Nephron (organoid): Measurements from ENCODE around the gene THSD4.
"Not testable (repeated sequence)": the region's sequence is repeated elsewhere in the genome, so short reads cannot be mapped to it uniquely, and the experiment has no call there.

Experiments used
- H3K27ac Mint-ChIP-seq, 3 experiments: 2 replicates each; pipeline ENCODE4 v1.8.0; 2020; ENCODE audit warnings: mixed read lengths in 3 of 3, mild to moderate bottlenecking in 2 of 3, moderate library complexity in 1 of 3
- H3K27me3 Mint-ChIP-seq: 2 replicates; pipeline ENCODE4 v1.8.0; 2021; ENCODE audit warnings: low read depth, mild to moderate bottlenecking, moderate library complexity, mixed read lengths
- H3K36me3 Mint-ChIP-seq: 2 replicates; pipeline ENCODE4 v1.8.0; 2020; ENCODE audit warnings: low read depth, mixed read lengths
- H3K4me1 Mint-ChIP-seq: 2 replicates; pipeline ENCODE4 v1.8.0; 2020; ENCODE audit warnings: mixed read lengths
- H3K4me3 Mint-ChIP-seq, 3 experiments: 2 replicates each; pipeline ENCODE4 v1.8.0; 2020; ENCODE audit warnings: mild to moderate bottlenecking in 3 of 3, mixed read lengths in 3 of 3, moderate library complexity in 2 of 3
- H3K9me3 Mint-ChIP-seq: 2 replicates; pipeline ENCODE4 v1.8.0; 2020; ENCODE audit warnings: mixed read lengths
- CTCF ChIP-seq, 3 experiments: fragments of 200-600 bp; sonication (generic); IDR thresholded peaks; one replicate each; pipeline ENCODE4 v1.5.0; 2021; ENCODE audit warnings: antibody characterized with exemption in 3 of 3; ENCODE audit not compliant: unreplicated experiment in 3 of 3

Gene THSD4

DNA sequence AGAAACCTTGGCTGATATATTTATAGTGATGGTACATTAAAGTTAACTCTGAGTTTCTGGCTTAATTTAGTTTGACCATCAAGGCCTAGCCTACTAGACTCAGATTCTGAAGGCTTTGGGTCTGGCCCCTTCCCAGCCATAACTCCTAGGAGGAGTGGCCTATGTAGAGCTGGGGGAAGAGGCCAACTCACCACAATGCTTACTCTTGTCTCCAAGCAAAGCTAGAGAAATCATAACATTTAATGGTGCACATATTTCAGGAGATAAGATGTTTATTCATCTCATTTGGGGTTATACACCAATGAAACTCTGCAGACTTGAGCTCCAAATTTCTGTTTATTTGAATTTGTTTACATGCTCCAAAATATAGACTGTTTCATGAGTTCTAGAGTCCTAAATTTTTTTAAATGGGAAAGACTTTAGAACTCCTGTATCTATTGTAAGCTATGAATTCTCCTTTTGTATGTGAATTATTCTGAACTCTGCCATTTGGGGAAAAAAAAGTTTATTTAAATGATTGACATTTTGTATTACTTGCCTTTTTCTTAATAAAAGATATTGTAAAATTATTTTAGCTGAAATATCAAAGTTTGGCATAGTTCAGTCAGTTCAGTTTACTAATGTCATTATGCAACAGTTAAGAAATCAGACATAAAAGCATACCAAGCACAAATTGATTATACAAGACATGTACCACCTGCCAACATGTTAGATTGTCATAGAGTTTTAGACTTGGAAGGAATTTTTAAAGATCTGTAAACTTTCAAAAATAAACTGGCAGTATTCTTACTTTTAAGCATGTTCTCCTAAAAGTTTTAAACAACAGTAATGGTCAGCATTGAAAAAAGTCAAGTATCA is 551.7 kb downstream of the THSD4 start:
- no peak overlapping the region for H3K27ac Mint-ChIP-seq
- H3K36me3 Mint-ChIP-seq, result peaks cover 6% of the 10 kb centered on the region
- no peaks in the 10 kb centered on the region for H3K27me3 Mint-ChIP-seq
- H3K9me3 Mint-ChIP-seq, result peaks cover 10% of the 10 kb centered on the region
- no peak overlapping the region for H3K4me3 Mint-ChIP-seq
- no peak for TF ChIP-seq CTCF (IDR thresholded peaks at IDR 0.05; ENCODE audit: unreplicated experiment in 3 of 3)
- peaks cover 4% of the 10 kb centered on the region for H3K4me1 Mint-ChIP-seq

- Mint-ChIP-seq H3K9me3 (peaks cover 9% of the 10 kb centered on the region), H3K4me1 (peaks cover 4% of the 10 kb centered on the region), H3K27ac (no peak overlapping the region), H3K4me3 (no peak overlapping the region), H3K27me3 (no peaks in the 10 kb centered on the region), H3K36me3 (peaks cover 6% of the 10 kb centered on the region)
- TF ChIP-seq CTCF (IDR thresholded peaks at IDR 0.05; ENCODE audit: unreplicated experiment in 3 of 3), result no peak
These were observed 554.4 kb downstream of the THSD4 start for GRCh38 chr15:71669688-71670087.

DNA sequence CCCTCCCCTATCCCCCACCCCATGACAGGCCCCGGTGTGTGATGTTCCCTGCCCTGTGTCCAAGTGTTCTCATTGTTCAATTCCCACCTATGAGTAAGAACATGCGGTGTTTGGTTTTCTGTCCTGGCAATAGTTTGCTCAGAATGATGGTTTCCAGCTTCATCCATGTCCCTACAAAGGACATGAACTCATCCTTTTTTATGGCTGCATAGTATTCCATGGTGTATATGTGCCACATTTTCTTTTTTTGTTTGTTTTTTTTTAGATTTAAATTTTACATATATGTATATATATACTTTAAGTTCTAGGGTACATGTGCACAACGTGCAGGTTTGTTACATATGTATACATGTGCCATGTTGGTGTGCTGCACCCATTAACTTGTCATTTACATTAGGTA is 555.0 kb downstream of the THSD4 start:
- not testable (repeated sequence) for H3K36me3 Mint-ChIP-seq, H3K4me3 Mint-ChIP-seq, H3K27me3 Mint-ChIP-seq, H3K9me3 Mint-ChIP-seq, H3K27ac Mint-ChIP-seq, H3K4me1 Mint-ChIP-seq

GRCh38 chr15:71674354-71674753 is 559.1 kb downstream of the THSD4 start:
- H3K9me3 Mint-ChIP-seq, result no peaks in the 10 kb centered on the region
- peaks cover 45% of the 10 kb centered on the region for H3K4me1 Mint-ChIP-seq
- no peaks in the 10 kb centered on the region for H3K36me3 Mint-ChIP-seq
- no peak overlapping the region for H3K27ac Mint-ChIP-seq
- no peak overlapping the region for H3K4me3 Mint-ChIP-seq
- no peaks in the 10 kb centered on the region for H3K27me3 Mint-ChIP-seq
- TF ChIP-seq CTCF (IDR thresholded peaks at IDR 0.05; ENCODE audit: unreplicated experiment in 3 of 3), result no peak

- Mint-ChIP-seq H3K4me3 (peak overlapping the region in 1 of 3 experiments; percentile 47), H3K4me1 (peaks cover 59% of the 10 kb centered on the region), H3K27ac (peak overlapping the region; percentile 43 to 83 (median 83)), H3K36me3 (no peaks in the 10 kb centered on the region), H3K27me3 (no peaks in the 10 kb centered on the region), H3K9me3 (no peaks in the 10 kb centered on the region)
- no peak for TF ChIP-seq CTCF (IDR thresholded peaks at IDR 0.05; ENCODE audit: unreplicated experiment in 3 of 3)
These were observed 562.1 kb downstream of the THSD4 start for GRCh38 chr15:71677352-71677751.

- TF ChIP-seq CTCF (IDR thresholded peaks at IDR 0.05; ENCODE audit: unreplicated experiment in 3 of 3), result no peak
- H3K9me3 Mint-ChIP-seq, result no peaks in the 10 kb centered on the region
- H3K4me3 Mint-ChIP-seq, result peak overlapping the region in 2 of 3 experiments; percentile 22 to 47
- H3K27me3 Mint-ChIP-seq, result no peaks in the 10 kb centered on the region
- no peaks in the 10 kb centered on the region for H3K36me3 Mint-ChIP-seq
- H3K4me1 Mint-ChIP-seq, result peaks cover 59% of the 10 kb centered on the region
- H3K27ac Mint-ChIP-seq, result peak overlapping the region; percentile 43 to 83 (median 83)
These were observed 562.5 kb downstream of the THSD4 start for GRCh38 chr15:71677766-71678165.
